ENCODE measurements around the gene SLF1.

- TF ChIP-seq GATA2 (IDR thresholded peaks at IDR 0.05; ENCODE audit: low read depth, low read length) (no peak), GATA3 (IDR thresholded peaks at IDR 0.05; ENCODE audit: low read depth, low read length) (no peak)
Measured at GRCh38 chr5:94577466-94578245, 40.8 kb upstream of the SLF1 start.
